T1000 (cell line): ENCODE measurements around the gene RGS1.
A peak's percentile ranks its signal among the peaks of the same experiment; 100 is the strongest.

Experiments used
- DNase-seq: peaks from one replicate; lab custom pipeline; 2025; ENCODE audit warnings: mixed read lengths; lab: John Stamatoyannopoulos, UW

The RGS1 gene

GRCh38 chr1:192575499-192576189 lies at the start of gene RGS1:
Gene RGS1 (plus strand): TSS chr1:192575773. CDS start chr1:192575793, 20 bp downstream.
- no peak for DNase-seq

GRCh38 chr1:192527111-192527795 lies 48.3 kb upstream of the RGS1 start:
- no peak for DNase-seq

GRCh38 chr1:192527950-192528349 lies 47.6 kb upstream of the RGS1 start:
- no peak for DNase-seq

GRCh38 chr1:192529031-192529755 lies 46.4 kb upstream of the RGS1 start:
- DNase-seq = no peak

GRCh38 chr1:192529811-192530210 lies 45.8 kb upstream of the RGS1 start:
- no peak for DNase-seq

- no peak for DNase-seq
Measured at GRCh38 chr1:192530254-192530653, 45.3 kb upstream of the RGS1 start.

GRCh38 chr1:192531037-192531703 lies 44.4 kb upstream of the RGS1 start:
- peak; percentile 20 for DNase-seq

GRCh38 chr1:192534666-192535065 lies 40.9 kb upstream of the RGS1 start:
- no peak for DNase-seq

- no peak for DNase-seq
Measured at GRCh38 chr1:192535916-192536664, 39.5 kb upstream of the RGS1 start.

GRCh38 chr1:192538407-192539296 lies 36.9 kb upstream of the RGS1 start:
- no peak for DNase-seq

- DNase-seq = peak; percentile 49
Measured at GRCh38 chr1:192539297-192540092, 36.1 kb upstream of the RGS1 start.

- DNase-seq = no peak
Measured at GRCh38 chr1:192543445-192543844, 32.1 kb upstream of the RGS1 start.

- DNase-seq = no peak
Measured at GRCh38 chr1:192545896-192546521, 29.6 kb upstream of the RGS1 start.

GRCh38 chr1:192546596-192547190 lies 28.9 kb upstream of the RGS1 start:
- DNase-seq = no peak

- DNase-seq = no peak
Measured at GRCh38 chr1:192547501-192547900, 28.1 kb upstream of the RGS1 start.

- DNase-seq = no peak
Measured at GRCh38 chr1:192549937-192550336, 25.6 kb upstream of the RGS1 start.

- DNase-seq = no peak
Measured at GRCh38 chr1:192550922-192551534, 24.5 kb upstream of the RGS1 start.

- no peak for DNase-seq
Measured at GRCh38 chr1:192552760-192553191, 22.8 kb upstream of the RGS1 start.
